ENCODE measurements around the gene VWA1.
"Not testable (repeated sequence)": the region's sequence is repeated elsewhere in the genome, so short reads cannot be mapped to it uniquely, and the experiment has no call there.

Gene VWA1

DNA sequence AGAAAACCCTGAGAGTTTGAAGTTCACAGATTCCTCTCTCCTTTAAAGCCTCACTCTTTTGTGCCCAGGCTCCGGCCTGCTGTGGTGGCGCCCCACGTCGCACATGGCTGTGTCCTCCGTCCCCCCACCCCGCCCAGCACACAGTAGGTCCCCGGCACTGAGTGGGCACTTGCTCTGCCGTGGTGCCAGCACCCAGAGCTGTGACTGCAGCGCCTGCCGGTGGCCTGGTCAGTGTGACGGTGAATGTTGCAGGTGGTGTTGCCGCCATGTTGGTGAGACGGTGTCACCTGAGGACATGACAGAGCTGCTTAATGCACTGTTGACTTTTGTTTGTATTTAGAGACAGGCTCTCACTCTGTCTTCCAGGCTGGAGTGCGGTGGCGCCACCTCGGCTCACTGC is 17.4 kb downstream of the VWA1 start:
- no peak overlapping the region for H3K4me3 ChIP-seq (ENCODE audit: low read length)
- no peak for DNase-seq (ENCODE audit: low read depth)

DNA sequence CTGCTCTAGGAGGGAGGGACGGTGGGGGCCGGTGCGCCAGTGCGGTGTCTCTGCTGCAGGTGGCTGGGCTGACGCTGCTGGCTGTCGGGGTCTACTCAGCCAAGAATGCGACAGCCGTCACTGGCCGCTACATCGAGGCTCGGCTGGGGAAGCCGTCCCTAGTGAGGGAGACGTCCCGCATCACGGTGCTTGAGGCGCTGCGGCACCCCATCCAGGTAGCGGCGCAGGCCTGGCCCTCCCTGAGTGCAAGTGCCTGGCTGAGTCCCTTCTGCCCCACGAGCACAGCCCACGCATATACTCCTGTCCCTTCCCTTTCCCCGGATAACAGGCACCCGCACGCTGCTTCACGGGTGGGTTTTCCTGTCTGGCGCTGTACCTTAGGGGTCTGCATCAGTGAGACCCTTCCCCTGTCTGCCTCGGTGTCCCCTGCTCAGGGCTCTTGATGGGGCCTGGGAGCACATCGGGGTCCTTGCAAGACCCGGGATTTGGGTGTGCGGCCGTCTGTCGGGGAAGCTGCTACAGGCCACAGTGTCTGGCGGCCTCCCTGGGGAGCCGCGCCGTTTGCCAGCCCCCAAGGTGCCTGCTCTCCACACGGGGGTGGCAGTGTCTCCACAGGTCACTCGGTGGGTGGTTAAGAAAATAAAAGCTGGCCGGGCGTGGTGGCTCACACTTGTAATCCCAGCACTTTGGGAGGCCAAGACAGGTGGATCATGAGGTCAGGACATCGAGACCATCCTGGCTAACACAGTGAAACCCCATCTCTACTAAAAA is 19.0 kb downstream of the VWA1 start:
- H3K4me3 ChIP-seq (ENCODE audit: low read length); DNase-seq (ENCODE audit: low read depth): not testable (repeated sequence)

More for the DNA sequence above, 17.4 kb downstream of the VWA1 start:
- TF ChIP-seq, protein P1, sequence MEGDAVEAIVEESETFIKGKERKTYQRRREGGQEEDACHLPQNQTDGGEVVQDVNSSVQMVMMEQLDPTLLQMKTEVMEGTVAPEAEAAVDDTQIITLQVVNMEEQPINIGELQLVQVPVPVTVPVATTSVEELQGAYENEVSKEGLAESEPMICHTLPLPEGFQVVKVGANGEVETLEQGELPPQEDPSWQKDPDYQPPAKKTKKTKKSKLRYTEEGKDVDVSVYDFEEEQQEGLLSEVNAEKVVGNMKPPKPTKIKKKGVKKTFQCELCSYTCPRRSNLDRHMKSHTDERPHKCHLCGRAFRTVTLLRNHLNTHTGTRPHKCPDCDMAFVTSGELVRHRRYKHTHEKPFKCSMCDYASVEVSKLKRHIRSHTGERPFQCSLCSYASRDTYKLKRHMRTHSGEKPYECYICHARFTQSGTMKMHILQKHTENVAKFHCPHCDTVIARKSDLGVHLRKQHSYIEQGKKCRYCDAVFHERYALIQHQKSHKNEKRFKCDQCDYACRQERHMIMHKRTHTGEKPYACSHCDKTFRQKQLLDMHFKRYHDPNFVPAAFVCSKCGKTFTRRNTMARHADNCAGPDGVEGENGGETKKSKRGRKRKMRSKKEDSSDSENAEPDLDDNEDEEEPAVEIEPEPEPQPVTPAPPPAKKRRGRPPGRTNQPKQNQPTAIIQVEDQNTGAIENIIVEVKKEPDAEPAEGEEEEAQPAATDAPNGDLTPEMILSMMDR (conservative IDR thresholded peaks at IDR 0.05; ENCODE audit: low read depth, low read length) = no peak

DNA sequence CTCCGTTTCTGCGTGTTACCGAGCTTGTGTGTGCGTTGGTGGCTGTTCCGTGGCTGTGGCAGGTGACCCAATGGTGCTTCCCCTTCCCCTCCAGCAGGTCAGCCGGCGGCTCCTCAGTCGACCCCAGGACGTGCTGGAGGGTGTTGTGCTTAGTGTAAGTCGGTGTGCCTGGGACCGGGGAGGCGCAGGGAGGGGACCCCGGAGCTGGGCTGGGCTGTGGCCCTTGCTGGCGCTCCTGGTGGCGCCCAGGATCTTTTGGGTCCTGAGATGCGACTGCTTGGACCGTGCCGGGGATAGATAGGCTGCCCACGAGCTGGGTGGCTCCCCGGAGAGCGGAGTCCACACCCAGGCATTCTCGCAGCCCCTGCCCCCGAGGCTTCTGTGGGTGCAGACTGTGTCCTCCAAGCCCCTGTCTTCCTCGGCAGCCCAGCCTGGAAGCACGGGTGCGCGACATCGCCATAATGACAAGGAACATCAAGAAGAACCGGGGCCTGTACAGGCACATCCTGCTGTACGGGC is 19.9 kb downstream of the VWA1 start:
- TF ChIP-seq, protein P1 (conservative IDR thresholded peaks at IDR 0.05; ENCODE audit: low read depth, low read length) = no peak
- no peak overlapping the region for H3K4me3 ChIP-seq (ENCODE audit: low read length)
- DNase-seq (ENCODE audit: low read depth) = no peak

DNA sequence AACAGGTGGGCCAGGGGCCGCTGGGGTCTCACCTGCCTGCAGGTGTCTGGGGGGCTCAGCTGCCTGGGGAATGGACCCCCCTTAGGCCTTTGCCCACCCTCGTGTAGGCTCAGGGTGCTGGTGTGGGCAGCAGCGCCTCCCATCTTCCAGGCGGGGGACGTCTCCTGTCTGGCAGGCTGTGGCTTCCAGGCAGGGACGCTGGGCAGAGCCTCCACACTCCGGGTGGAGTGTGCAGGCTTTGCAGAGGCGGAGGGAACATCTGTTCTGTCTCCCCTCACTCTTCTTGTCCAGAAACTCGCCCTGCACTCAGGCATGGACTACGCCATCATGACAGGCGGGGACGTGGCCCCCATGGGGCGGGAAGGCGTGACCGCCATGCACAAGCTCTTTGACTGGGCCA is 20.4 kb downstream of the VWA1 start:
- DNase-seq (ENCODE audit: low read depth); H3K4me3 ChIP-seq (ENCODE audit: low read length): not testable (repeated sequence)

DNA sequence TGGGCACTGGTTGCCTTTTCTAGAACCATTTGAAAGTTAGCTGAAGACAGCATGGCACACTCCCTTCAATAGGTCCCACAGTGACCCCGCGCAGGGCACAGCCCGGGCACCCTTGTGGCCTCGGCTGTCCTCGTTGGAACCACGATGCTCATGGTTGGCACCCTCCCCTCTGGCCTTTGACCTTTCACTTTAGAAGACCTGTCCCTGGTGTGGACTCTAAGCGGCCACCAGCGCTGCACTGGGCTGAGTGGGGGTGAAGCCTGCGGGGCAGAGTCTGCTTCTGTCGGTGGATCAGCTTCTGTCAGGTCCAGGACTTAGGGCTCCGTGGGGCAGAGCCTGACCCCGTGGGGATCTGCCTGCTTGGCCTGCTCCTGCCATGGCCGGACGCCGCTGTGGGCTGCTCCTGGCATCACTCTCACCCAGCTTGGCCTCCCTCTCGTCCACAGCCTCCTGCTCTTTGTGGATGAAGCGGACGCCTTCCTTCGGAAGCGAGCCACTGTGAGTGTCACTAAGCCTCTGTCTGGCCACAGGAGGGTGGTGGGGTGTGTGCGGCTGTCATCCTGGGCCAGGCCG is 21.3 kb downstream of the VWA1 start:
- DNase-seq (ENCODE audit: low read depth); H3K4me3 ChIP-seq (ENCODE audit: low read length): not testable (repeated sequence)

DNA sequence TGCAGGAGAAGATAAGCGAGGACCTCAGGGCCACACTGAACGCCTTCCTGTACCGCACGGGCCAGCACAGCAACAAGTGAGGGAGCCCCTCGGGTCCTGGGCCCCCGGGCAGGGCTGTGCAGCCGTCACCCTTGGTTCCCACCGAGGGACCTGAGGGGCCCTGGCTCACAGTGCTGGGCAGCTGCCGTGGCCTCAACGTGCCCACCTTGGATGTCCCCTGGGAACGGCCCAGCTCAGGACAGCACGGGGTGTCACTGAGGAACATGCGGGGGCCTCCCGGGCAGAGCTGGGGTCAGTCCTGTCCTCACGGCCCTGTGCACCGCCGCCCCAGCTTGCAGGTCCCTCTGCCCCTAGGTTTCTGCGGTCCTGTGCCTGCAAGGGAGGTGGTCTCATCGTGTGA is 23.7 kb downstream of the VWA1 start:
- DNase-seq (ENCODE audit: low read depth); H3K4me3 ChIP-seq (ENCODE audit: low read length): not testable (repeated sequence)

DNA sequence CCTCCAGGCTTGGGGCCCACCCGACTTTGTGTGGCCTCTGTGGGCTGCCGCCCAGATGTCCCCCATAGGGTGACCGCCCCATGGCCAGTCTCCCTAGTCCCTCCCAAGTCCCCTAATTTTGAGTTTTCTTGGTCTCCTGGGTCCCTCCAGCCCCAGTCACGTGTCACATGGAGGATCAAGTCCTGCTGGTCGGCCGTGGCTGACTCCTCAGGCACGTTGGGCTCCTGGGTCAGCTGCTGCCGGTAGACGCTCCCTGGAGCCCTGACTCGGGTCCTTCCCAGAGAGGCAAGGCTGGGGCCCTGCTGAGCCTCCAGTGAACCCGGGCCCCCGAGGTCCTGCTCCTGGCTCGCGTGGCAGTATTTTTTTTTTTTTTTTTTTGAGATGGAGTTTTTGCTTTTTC is 24.2 kb downstream of the VWA1 start:
- not testable (repeated sequence) for DNase-seq (ENCODE audit: low read depth)

DNA sequence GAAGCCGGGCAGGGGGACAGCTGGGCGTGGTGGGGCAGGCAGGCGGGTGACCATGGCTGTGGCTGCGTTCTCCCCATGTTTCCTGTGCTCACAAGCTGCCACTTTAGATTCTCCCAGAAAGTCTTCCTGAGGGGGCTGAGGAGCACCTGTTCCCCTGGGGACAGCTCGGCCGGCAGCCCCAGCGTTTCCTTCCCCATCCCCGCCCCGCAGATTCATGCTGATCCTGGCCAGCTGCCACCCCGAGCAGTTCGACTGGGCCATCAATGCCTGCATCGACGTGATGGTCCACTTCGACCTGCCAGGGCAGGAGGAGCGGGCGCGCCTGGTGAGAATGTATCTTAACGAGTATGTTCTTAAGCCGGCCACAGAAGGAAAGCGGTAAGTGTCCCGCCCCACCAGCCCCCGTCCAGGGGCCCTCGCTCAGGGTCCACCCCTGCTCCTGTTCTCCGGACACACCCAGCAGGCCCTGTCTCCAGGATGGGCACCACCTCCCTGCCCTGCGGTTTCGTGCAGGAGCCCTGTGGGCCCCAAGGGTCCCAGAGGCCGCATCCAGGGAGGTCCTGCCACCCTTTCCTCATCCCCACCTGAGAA is 25.1 kb downstream of the VWA1 start:
- TF ChIP-seq, protein P1 (conservative IDR thresholded peaks at IDR 0.05; ENCODE audit: low read depth, low read length) = no peak
- no peak overlapping the region for H3K4me3 ChIP-seq (ENCODE audit: low read length)
- no peak for DNase-seq (ENCODE audit: low read depth)

More for the DNA sequence above, 24.2 kb downstream of the VWA1 start:
- H3K4me3 ChIP-seq (ENCODE audit: low read length) = not testable (repeated sequence)

DNA sequence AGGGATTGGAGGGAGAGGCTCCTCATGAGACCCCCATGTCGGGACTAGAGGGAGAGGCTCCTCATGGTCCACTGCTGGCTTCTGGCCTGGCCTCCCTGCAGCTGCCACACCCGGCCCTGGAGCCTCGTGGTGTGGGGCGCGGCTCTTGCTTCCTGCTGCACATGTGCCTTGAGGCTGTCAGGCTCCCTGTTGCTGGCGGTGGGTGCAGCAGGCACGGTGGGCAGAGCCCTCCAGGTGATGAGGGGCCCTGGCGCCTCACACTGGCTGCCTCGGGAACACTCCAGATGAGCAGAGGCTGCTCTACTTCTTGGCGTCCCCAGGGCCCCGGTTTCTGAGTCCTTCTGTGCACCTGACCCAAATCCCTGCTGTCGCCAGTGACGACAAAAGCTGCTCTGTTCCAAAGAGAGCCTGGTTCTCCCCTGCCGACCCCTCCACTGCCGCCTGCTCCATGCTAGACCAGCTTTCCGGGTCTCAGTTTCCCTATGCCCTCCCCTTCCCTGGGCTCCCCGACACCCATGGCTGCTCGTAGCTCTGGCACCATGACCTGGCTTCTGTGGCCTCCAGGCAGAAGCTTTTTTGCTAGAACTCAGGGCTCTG is 26.3 kb downstream of the VWA1 start:
- TF ChIP-seq, protein P1 (conservative IDR thresholded peaks at IDR 0.05; ENCODE audit: low read depth, low read length) = no peak
- no peak overlapping the region for H3K4me3 ChIP-seq (ENCODE audit: low read length)
- DNase-seq (ENCODE audit: low read depth) = no peak
